HepG2 (cell line): ENCODE results near the gene ZNF575. TPM values are rescaled to one million over a fixed set of nuclear protein-coding genes. Genes with fewer than 3 reads are reported as not detected.
A peak's percentile ranks its signal among the peaks of the same experiment; 100 is the strongest.

Experiments
- GATAD1 ChIP-seq: IDR thresholded peaks from 2 replicates; pipeline ENCODE4 v1.6.1; 2016; ENCODE audit warnings: missing genetic modification reagents, missing compliant biosample characterization
- NFYB ChIP-seq: sonication (generic); formaldehyde crosslinking; IDR thresholded peaks from 2 replicates; pipeline ENCODE4 v1.4.0; 2020; ENCODE audit warnings: missing genetic modification reagents
- RFX3 ChIP-seq: IDR thresholded peaks from 2 replicates; pipeline ENCODE4 v1.6.1; 2016; ENCODE audit warnings: missing biosample characterization, missing genetic modification reagents
- RFX5 ChIP-seq: IDR thresholded peaks from 2 replicates; pipeline ENCODE4 v1.6.1; 2011; ENCODE audit warnings: low read depth, low read length, improper control_type of control experiment
- RFXAP ChIP-seq: sonication (generic); formaldehyde crosslinking; IDR thresholded peaks from 2 replicates; pipeline ENCODE4 v1.4.0; 2020; ENCODE audit warnings: missing genetic modification reagents, borderline replicate concordance
- SIN3A ChIP-seq: IDR thresholded peaks from 2 replicates; pipeline ENCODE4 v1.6.1; 2011; ENCODE audit warnings: low read depth, mild to moderate bottlenecking, control low read depth, low read length, borderline replicate concordance
- ZBTB25 ChIP-seq: IDR thresholded peaks from 2 replicates; pipeline ENCODE4 v1.6.1; 2018; ENCODE audit warnings: missing genetic modification reagents
- ZNF142 ChIP-seq: sonication (generic); formaldehyde crosslinking; IDR thresholded peaks from 2 replicates; pipeline ENCODE4 v1.4.0; 2020; ENCODE audit warnings: missing genetic modification reagents
- ZNF574 ChIP-seq: sonication (generic); formaldehyde crosslinking; IDR thresholded peaks from 2 replicates; pipeline ENCODE4 v1.4.0; 2020; ENCODE audit warnings: missing genetic modification reagents
- polyA plus RNA-seq, 8 experiments: library from polyadenylated mRNA; depleted of rRNA in 3 of 8; stranded (reverse) in 7 of 8; unstranded in 1 of 8; fragments of >200 nt; fragmentation: Illumina TruSeq in 4 of 8; extraction: Trizol in 4 of 8; gene quantifications; 2 replicates each; pipeline versions ENCODE4 v1.2.1 to v1.2.3, GENCODE V29; 2011 to 2016; ENCODE audit warnings: low read depth in 4 of 8, missing spikeins in 1 of 8, mixed read lengths in 1 of 8; ENCODE audit not compliant: insufficient read depth in 1 of 8
- total RNA-seq, 5 experiments: library from RNA; depleted of rRNA; stranded (reverse); fragments of >200 nt; fragmentation: Illumina TruSeq; extraction: Trizol; gene quantifications; 2 replicates each; pipeline ENCODE4 v1.2.3, GENCODE V29; 2016; ENCODE audit warnings: low read depth in 1 of 5
- TF ChIP-seq, protein P1 (sequence below): IDR thresholded peaks from 2 replicates; pipeline ENCODE4 v1.6.1; 2012; ENCODE audit warnings: inconsistent platforms
- TF ChIP-seq, protein P2 (sequence below): fragments of 450-650 bp; IDR thresholded peaks from 2 replicates; pipeline ENCODE4 v1.6.1; 2017
- TF ChIP-seq, protein P3 (sequence below): sonication (generic); formaldehyde crosslinking; IDR thresholded peaks from 2 replicates; pipeline ENCODE4 v1.4.0; 2020; ENCODE audit warnings: missing genetic modification reagents

Gene ZNF575
- total and polyA plus RNA-seq, 2 of the 13 experiments (the other 11 are each of a cell fraction or from before 2014, with no cell fraction given): 0.17 to 0.27 TPM

DNA sequence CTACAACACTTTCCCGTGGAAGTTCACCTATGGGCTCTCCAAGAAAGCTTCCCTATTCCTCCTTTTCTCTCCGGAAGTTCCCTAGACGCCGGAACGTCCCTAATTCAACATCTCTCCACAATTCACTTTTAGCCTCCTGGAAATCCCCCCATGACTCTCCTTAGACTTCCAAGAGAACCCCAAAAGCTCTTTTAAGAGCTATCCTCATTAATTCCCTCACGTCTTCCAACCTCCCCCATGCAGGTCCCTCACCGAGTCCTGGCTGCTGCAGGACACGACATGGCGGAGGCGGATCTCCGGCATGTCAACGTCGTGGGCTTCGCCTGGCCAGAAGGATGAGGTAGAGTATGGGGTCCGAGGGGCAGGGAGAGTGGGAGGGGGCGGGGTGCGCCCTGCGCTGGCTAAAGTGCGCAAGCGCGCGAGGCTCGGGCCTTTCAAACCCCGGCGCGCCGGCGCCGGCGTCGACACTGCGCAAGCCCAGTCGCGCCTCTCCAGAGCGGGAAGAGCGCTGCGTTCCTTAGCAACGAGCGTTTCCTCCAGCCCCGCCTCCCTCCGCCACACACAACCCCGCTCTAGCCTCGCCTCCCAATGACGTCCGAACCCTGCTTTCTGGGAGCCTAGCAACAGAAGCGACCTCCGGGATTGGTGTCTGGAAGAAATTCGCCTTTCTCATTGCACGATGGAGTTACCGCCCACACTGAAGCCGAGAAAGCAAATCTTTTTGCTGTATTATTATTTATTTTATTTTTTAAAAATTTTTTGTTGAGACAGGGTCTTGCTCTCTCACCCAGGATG is 42.4 kb downstream of the ZNF575 start, which contains the start of the genes PINLYP and XRCC1 (continued):
- TF ChIP-seq ZBTB25 (CRISPR knock-in tag) (peak; percentile 5; the same call in 1 of the 2 replicates), RFX5 (peak; percentile 98), GATAD1 (peak; percentile 91), RFX3 (peak; percentile 75), ZNF574 (0 out of 2 replicates have a peak, but pooled peaks have one; percentile 31), NFYB (CRISPR knock-in tag) (peak; percentile 62), ZNF142 (CRISPR knock-in tag) (0 out of 2 replicates have a peak, but pooled peaks have one; percentile 62), SIN3A (peak; percentile 93), RFXAP (peak; percentile 99)
- TF ChIP-seq, protein P1, sequence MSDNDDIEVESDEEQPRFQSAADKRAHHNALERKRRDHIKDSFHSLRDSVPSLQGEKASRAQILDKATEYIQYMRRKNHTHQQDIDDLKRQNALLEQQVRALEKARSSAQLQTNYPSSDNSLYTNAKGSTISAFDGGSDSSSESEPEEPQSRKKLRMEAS: 0 out of 2 replicates have a peak, but pooled peaks have one; percentile 51
- TF ChIP-seq, protein P2, sequence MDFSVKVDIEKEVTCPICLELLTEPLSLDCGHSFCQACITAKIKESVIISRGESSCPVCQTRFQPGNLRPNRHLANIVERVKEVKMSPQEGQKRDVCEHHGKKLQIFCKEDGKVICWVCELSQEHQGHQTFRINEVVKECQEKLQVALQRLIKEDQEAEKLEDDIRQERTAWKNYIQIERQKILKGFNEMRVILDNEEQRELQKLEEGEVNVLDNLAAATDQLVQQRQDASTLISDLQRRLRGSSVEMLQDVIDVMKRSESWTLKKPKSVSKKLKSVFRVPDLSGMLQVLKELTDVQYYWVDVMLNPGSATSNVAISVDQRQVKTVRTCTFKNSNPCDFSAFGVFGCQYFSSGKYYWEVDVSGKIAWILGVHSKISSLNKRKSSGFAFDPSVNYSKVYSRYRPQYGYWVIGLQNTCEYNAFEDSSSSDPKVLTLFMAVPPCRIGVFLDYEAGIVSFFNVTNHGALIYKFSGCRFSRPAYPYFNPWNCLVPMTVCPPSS: no peak
- TF ChIP-seq, protein P3, sequence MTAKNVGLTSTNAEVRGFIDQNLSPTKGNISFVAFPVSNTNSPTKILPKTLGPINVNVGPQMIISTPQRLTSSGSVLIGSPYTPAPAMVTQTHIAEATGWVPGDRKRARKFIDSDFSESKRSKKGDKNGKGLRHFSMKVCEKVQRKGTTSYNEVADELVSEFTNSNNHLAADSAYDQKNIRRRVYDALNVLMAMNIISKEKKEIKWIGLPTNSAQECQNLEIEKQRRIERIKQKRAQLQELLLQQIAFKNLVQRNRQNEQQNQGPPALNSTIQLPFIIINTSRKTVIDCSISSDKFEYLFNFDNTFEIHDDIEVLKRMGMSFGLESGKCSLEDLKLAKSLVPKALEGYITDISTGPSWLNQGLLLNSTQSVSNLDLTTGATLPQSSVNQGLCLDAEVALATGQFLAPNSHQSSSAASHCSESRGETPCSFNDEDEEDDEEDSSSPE: peak; percentile 90
